IPS DF 6.9 (cell line): ENCODE measurements around the gene MRTFA.

Experiments used
- DNase-seq: peaks from one replicate; pipeline ENCODE4 v3.0.0-alpha.2; 2013; ENCODE audit warnings: low read depth, low spot score
- H3K27ac ChIP-seq: one replicate; pipeline ENCODE4 v1.5.1; 2013; ENCODE audit warnings: low read length, control low read depth
- H3K27me3 ChIP-seq: 2 replicates; pipeline ENCODE4 v1.6.1; 2013; ENCODE audit warnings: mild to moderate bottlenecking, low read length; ENCODE audit not compliant: control insufficient read depth, insufficient read depth
- H3K36me3 ChIP-seq: 2 replicates; pipeline ENCODE4 v1.6.1; 2013; ENCODE audit warnings: low read length; ENCODE audit not compliant: control insufficient read depth, insufficient read depth
- H3K4me1 ChIP-seq: 2 replicates; pipeline ENCODE4 v1.6.1; 2013; ENCODE audit warnings: low read length; ENCODE audit not compliant: control insufficient read depth, insufficient read depth
- H3K4me3 ChIP-seq: 2 replicates; pipeline ENCODE4 v1.5.1; 2013; ENCODE audit warnings: mild to moderate bottlenecking, low read length
- H3K9me3 ChIP-seq: 2 replicates; pipeline ENCODE4 v1.6.1; 2013; ENCODE audit warnings: low read length, inconsistent platforms; ENCODE audit not compliant: control insufficient read depth, insufficient read depth
- WGBS: extraction: QIAGEN DNeasy Blood & Tissue Kit; methylation state at CpG from one replicate; pipeline ENCODE4 v1.1.7; 2013; ENCODE audit warnings: mixed read lengths, missing lambda C conversion rate; ENCODE audit not compliant: insufficient read length, insufficient coverage; 5-methylcytosine and 5-hydroxymethylcytosine counted together

The MRTFA gene

GRCh38 chr22:40407831-40408717 is 228.4 kb downstream of the MRTFA start:
- no CpG with 5 or more reads among the region's 32 CpGs for WGBS
- no peak overlapping the region for H3K27ac ChIP-seq

GRCh38 chr22:40407021-40407761 is 229.3 kb downstream of the MRTFA start:
- WGBS = no CpG with 5 or more reads among the region's 37 CpGs
- DNase-seq = no peak
- Histone ChIP-seq H3K4me1 (no peaks in the 10 kb centered on the region; the same call in 1 of the 2 replicates), H3K36me3 (peaks cover 51% of the 10 kb centered on the region), H3K9me3 (no peaks in the 10 kb centered on the region), H3K27ac (no peak overlapping the region), H3K27me3 (no peaks in the 10 kb centered on the region), H3K4me3 (no peak overlapping the region)

More at GRCh38 chr22:40407831-40408717, 228.4 kb downstream of the MRTFA start:
- no peaks in the 10 kb centered on the region for H3K27me3 ChIP-seq
- H3K4me1 ChIP-seq = no peaks in the 10 kb centered on the region; the same call in 1 of the 2 replicates
- H3K9me3 ChIP-seq = no peaks in the 10 kb centered on the region
- H3K36me3 ChIP-seq = peaks cover 51% of the 10 kb centered on the region
- no peak overlapping the region for H3K4me3 ChIP-seq
- no peak for DNase-seq

DNA sequence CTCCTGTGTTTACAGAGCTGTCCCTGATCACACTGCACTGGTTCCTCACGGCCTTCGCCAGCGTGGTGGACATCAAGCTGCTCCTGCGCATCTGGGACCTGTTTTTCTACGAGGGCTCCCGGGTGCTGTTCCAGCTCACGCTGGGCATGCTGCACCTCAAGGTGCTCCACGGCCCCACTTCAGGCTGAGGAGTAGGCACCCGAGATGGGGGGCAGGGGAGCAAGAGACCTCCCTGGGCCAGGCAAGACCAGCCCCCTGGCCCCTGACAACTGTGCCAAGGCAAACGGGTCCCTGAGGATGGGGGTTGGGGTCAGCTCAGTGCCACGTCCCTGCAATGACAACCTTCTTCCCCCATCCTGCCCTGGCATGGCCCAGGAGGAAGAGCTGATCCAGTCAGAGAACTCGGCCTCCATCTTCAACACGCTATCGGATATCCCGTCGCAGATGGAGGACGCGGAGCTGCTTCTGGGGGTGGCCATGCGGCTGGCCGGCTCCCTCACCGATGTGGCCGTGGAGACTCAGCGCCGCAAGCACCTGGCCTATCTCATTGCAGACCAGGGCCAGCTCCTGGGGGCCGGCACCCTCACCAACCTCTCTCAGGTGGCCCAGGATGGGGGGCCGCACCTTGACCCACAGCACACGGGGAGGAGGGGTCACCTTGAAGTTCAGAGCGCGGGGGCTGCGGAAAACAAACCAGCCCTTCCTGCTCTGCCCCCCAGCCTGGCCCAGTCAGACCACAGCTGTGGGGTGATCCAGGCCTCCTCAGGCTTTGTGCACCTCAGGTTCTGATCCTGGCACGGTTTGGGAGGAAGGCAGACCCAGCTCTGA is 230.2 kb downstream of the MRTFA start:
- no peaks in the 10 kb centered on the region for H3K9me3 ChIP-seq
- WGBS = no CpG with 5 or more reads among the region's 31 CpGs
- peaks cover 50% of the 10 kb centered on the region for H3K36me3 ChIP-seq
- H3K27ac ChIP-seq = no peak overlapping the region
- no peak overlapping the region for H3K4me3 ChIP-seq
- no peaks in the 10 kb centered on the region for H3K27me3 ChIP-seq
- DNase-seq = no peak
- no peaks in the 10 kb centered on the region; the same call in 1 of the 2 replicates for H3K4me1 ChIP-seq

GRCh38 chr22:40405178-40406062 is 231.1 kb downstream of the MRTFA start:
- no peak overlapping the region for H3K27ac ChIP-seq

DNA sequence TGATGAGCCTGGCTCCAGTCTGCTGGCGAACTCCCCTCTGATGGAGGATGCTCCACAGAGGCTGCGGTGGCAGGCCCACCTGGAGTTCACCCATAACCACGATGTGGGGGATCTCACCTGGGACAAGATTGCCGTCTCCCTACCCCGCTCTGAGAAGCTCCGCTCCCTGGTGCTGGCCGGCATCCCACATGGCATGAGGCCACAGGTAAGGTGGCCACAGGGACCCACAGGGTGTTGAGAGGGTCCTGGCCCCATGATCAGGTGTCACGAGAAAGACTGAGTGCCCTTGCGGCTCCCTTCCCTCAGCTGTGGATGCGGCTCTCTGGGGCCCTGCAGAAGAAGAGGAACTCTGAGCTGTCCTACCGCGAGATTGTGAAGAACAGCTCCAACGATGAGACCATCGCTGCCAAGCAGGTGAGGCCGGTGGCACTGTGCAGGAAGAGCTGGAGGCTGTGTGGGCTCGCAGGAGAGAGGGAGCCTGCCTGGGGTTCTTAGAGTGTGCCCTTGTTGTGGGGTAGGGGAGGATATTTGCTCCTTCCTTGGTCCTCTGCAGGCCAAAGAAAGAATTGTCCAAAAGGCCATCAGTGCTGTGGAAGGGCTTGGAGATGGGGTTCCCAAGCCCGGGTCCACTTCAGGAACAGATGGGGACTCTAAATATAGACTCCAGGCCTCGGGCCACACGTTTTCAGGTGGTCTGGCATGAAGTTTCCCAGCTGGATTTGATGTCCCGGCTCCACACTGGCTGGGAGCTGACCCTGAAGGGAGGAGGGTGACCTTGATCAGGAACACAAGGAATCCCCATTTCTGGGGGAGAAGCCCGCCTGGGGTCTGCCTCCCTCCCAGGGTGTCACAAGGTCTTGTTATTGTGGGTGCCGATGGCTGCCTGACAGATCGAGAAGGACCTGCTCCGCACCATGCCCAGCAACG is 232.0 kb downstream of the MRTFA start:
- H3K4me3 ChIP-seq = no peak overlapping the region
- H3K9me3 ChIP-seq = no peaks in the 10 kb centered on the region
- no peaks in the 10 kb centered on the region for H3K27me3 ChIP-seq
- DNase-seq = no peak
- no CpG with 5 or more reads among the region's 25 CpGs for WGBS
- no peak overlapping the region for H3K27ac ChIP-seq
- H3K36me3 ChIP-seq = peaks cover 38% of the 10 kb centered on the region
- no peaks in the 10 kb centered on the region; the same call in 1 of the 2 replicates for H3K4me1 ChIP-seq

More at GRCh38 chr22:40405178-40406062, 231.1 kb downstream of the MRTFA start:
- peaks cover 44% of the 10 kb centered on the region for H3K36me3 ChIP-seq
- no peaks in the 10 kb centered on the region for H3K27me3 ChIP-seq
- H3K4me1 ChIP-seq = no peaks in the 10 kb centered on the region; the same call in 1 of the 2 replicates
- no CpG with 5 or more reads among the region's 28 CpGs for WGBS
- H3K4me3 ChIP-seq = no peak overlapping the region
- no peaks in the 10 kb centered on the region for H3K9me3 ChIP-seq
- DNase-seq = no peak

DNA sequence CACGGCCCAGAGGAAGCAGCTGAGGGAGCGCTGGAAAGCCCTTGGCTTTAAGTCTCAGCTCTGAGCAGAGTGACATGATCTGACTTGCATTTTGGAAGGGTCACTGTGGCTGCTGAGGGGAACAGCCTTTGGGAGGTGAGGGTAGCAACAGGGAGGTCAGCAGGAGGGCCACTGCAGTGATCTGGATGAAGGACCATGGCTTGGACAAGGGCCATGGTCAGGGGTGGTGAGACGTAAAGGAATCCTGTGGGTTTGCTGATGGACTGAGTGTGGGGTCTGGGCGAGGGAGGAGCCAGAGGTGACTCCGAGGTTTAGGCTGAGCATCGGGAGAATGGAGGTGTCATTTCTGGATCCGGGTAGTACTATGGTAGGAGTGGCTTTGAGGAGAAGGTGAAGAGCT is 232.9 kb downstream of the MRTFA start:
- H3K4me3 ChIP-seq = no peak overlapping the region
- no peaks in the 10 kb centered on the region; the same call in 1 of the 2 replicates for H3K4me1 ChIP-seq
- no peaks in the 10 kb centered on the region for H3K27me3 ChIP-seq
- H3K9me3 ChIP-seq = no peaks in the 10 kb centered on the region
- no peak overlapping the region for H3K27ac ChIP-seq
- no peak for DNase-seq
- H3K36me3 ChIP-seq = peaks cover 35% of the 10 kb centered on the region
- WGBS = no CpG with 5 or more reads among the region's 7 CpGs

GRCh38 chr22:40403141-40403540 is 233.4 kb downstream of the MRTFA start:
- no CpG with 5 or more reads among the region's 3 CpGs for WGBS
- DNase-seq = no peak
- Histone ChIP-seq H3K27ac (no peak overlapping the region), H3K4me1 (no peaks in the 10 kb centered on the region; the same call in 1 of the 2 replicates), H3K36me3 (peaks cover 30% of the 10 kb centered on the region), H3K4me3 (no peak overlapping the region), H3K9me3 (no peaks in the 10 kb centered on the region), H3K27me3 (no peaks in the 10 kb centered on the region)

GRCh38 chr22:40401981-40402406 is 234.5 kb downstream of the MRTFA start:
- WGBS = no CpG with 5 or more reads among the region's 8 CpGs
- DNase-seq = no peak
- no peaks in the 10 kb centered on the region for H3K27me3 ChIP-seq
- H3K27ac ChIP-seq = no peak overlapping the region
- no peaks in the 10 kb centered on the region; the same call in 1 of the 2 replicates for H3K4me1 ChIP-seq
- no peaks in the 10 kb centered on the region for H3K9me3 ChIP-seq
- peaks cover 19% of the 10 kb centered on the region for H3K36me3 ChIP-seq
- no peak overlapping the region for H3K4me3 ChIP-seq

DNA sequence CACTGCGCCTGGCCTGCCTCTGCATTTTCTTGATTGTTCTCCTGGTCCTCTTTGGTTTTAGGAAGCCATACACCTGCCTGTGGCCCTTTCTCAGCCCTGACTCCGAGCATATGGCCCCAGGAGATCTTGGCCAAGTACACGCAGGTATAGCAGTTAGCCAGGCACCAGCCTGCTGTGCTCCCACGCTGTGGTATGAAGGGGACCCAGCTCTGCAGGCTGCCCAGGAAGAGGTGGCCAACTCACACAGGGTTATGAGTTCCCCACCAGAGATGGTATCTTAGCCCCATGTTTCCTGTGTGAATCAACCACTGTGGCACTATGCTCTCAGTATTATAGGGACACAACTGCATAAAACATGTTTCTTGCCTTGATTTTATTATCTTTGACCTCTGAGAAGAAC is 235.0 kb downstream of the MRTFA start:
- Histone ChIP-seq H3K36me3 (peaks cover 14% of the 10 kb centered on the region), H3K4me3 (no peak overlapping the region), H3K4me1 (no peaks in the 10 kb centered on the region; the same call in 1 of the 2 replicates), H3K27me3 (no peaks in the 10 kb centered on the region), H3K27ac (no peak overlapping the region), H3K9me3 (no peaks in the 10 kb centered on the region)
- WGBS = no CpG with 5 or more reads among the region's 4 CpGs
- DNase-seq = no peak
